Endothelial cell of umbilical vein (primary cell): Measurements from ENCODE around the gene EIF5B.
A peak's percentile ranks its signal among the peaks of the same experiment; 100 is the strongest.

Source experiments
- EZH2 ChIP-seq: IDR thresholded peaks from 2 replicates; pipeline ENCODE4 v1.6.1; 2012; ENCODE audit warnings: borderline replicate concordance, low read depth, mild to moderate bottlenecking, moderate library complexity, low read length, inconsistent platforms; ENCODE audit not compliant: severe bottlenecking
- FOS ChIP-seq: IDR thresholded peaks from 2 replicates; pipeline ENCODE4 v1.6.1; 2011; ENCODE audit warnings: mild to moderate bottlenecking, low read length, moderate library complexity, borderline replicate concordance; ENCODE audit not compliant: insufficient read depth
- POLR2A ChIP-seq: IDR thresholded peaks from 2 replicates; pipeline ENCODE4 v1.6.1; 2012; ENCODE audit warnings: low read depth, mild to moderate bottlenecking, control low read depth, low read length
- TF ChIP-seq, protein P1 (sequence below), 2 donors: IDR thresholded peaks; 1 replicate in 1 of 2; 2 replicates in 1 of 2; pipeline ENCODE4 v1.5.1; 2011; ENCODE audit warnings: low read length in 2 of 2, mild to moderate bottlenecking in 2 of 2, moderate library complexity in 2 of 2, control low read depth in 1 of 2, inconsistent platforms in 1 of 2, low read depth in 1 of 2; ENCODE audit not compliant: insufficient read depth in 1 of 2; ENCODE audit errors: extremely low read depth in 1 of 2
- TF ChIP-seq, protein P2 (sequence below): IDR thresholded peaks from 2 replicates; pipeline ENCODE4 v1.6.1; 2011; ENCODE audit not compliant: insufficient read depth, insufficient read length

DNA sequence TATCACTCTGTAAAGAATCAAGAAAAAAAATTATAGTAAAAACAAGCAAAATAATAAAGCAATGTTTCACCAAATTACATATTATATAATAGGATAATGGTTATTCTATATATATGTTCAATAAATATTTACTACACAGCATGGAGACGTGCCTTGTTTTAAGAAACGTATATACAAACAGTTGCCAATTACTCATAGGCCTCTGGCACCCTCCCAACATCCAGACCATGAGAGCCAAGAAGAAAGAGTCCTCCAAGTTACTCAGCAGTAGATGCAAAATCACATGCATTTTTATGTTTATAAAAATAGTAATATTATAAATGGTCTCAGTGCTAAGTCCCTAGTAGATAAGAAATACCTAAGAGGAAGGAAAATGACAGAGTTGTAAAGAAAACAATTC is 87.8 kb downstream of the EIF5B start:
- no peak for TF ChIP-seq POLR2A
- TF ChIP-seq, protein P1, sequence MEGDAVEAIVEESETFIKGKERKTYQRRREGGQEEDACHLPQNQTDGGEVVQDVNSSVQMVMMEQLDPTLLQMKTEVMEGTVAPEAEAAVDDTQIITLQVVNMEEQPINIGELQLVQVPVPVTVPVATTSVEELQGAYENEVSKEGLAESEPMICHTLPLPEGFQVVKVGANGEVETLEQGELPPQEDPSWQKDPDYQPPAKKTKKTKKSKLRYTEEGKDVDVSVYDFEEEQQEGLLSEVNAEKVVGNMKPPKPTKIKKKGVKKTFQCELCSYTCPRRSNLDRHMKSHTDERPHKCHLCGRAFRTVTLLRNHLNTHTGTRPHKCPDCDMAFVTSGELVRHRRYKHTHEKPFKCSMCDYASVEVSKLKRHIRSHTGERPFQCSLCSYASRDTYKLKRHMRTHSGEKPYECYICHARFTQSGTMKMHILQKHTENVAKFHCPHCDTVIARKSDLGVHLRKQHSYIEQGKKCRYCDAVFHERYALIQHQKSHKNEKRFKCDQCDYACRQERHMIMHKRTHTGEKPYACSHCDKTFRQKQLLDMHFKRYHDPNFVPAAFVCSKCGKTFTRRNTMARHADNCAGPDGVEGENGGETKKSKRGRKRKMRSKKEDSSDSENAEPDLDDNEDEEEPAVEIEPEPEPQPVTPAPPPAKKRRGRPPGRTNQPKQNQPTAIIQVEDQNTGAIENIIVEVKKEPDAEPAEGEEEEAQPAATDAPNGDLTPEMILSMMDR (IDR thresholded peaks at IDR 0.05; ENCODE audit: extremely low read depth in 1 of 2, insufficient read depth in 1 of 2, low read depth in 1 of 2, low read length in 2 of 2) = no peak
- no peak for TF ChIP-seq EZH2
- peak; percentile 37 for TF ChIP-seq FOS
- TF ChIP-seq, protein P2, sequence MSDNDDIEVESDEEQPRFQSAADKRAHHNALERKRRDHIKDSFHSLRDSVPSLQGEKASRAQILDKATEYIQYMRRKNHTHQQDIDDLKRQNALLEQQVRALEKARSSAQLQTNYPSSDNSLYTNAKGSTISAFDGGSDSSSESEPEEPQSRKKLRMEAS = no peak
